GDM1 (cell line): ENCODE results near the gene FSTL4.
"Not testable (repeated sequence)": the region's sequence is repeated elsewhere in the genome, so short reads cannot be mapped to it uniquely, and the experiment has no call there.

ENCODE experiments used
- DNase-seq: peaks from one replicate; lab custom pipeline; 2025; lab: John Stamatoyannopoulos, UW

FSTL4 gene

GRCh38 chr5:133403741-133404364 is 208.5 kb downstream of the FSTL4 start:
- DNase-seq = no peak

GRCh38 chr5:133402775-133403174 is 209.6 kb downstream of the FSTL4 start:
- DNase-seq = no peak

- DNase-seq = no peak
These were observed 210.5 kb downstream of the FSTL4 start for GRCh38 chr5:133401731-133402347.

- no peak for DNase-seq
These were observed 211.4 kb downstream of the FSTL4 start for GRCh38 chr5:133400831-133401351.

GRCh38 chr5:133400120-133400519 is 212.2 kb downstream of the FSTL4 start:
- DNase-seq = no peak

- DNase-seq = no peak
These were observed 213.0 kb downstream of the FSTL4 start for GRCh38 chr5:133399247-133399891.

GRCh38 chr5:133398646-133399101 is 213.7 kb downstream of the FSTL4 start:
- DNase-seq = no peak

GRCh38 chr5:133397990-133398645 is 214.2 kb downstream of the FSTL4 start:
- no peak for DNase-seq

- no peak for DNase-seq
These were observed 215.0 kb downstream of the FSTL4 start for GRCh38 chr5:133397348-133397747.

GRCh38 chr5:133396814-133397213 is 215.5 kb downstream of the FSTL4 start:
- no peak for DNase-seq

GRCh38 chr5:133396187-133396741 is 216.1 kb downstream of the FSTL4 start:
- no peak for DNase-seq

GRCh38 chr5:133395207-133395606 is 217.1 kb downstream of the FSTL4 start:
- DNase-seq = not testable (repeated sequence)

- DNase-seq = not testable (repeated sequence)
These were observed 217.9 kb downstream of the FSTL4 start for GRCh38 chr5:133394477-133394817.

- no peak for DNase-seq
These were observed 218.4 kb downstream of the FSTL4 start for GRCh38 chr5:133393776-133394476.

- no peak for DNase-seq
These were observed 219.9 kb downstream of the FSTL4 start for GRCh38 chr5:133392448-133392847.

GRCh38 chr5:133391354-133392136 is 220.8 kb downstream of the FSTL4 start:
- no peak for DNase-seq

GRCh38 chr5:133390416-133391353 is 221.7 kb downstream of the FSTL4 start:
- no peak for DNase-seq

- DNase-seq = no peak
These were observed 223.2 kb downstream of the FSTL4 start for GRCh38 chr5:133389066-133389590.

- no peak for DNase-seq
These were observed 224.7 kb downstream of the FSTL4 start for GRCh38 chr5:133387621-133388020.

- no peak for DNase-seq
These were observed 225.2 kb downstream of the FSTL4 start for GRCh38 chr5:133387091-133387490.
